Upper lobe of right lung (tissue), 1 donor: Measurements from ENCODE around the gene SMAD3. TPM values are rescaled to one million over a fixed set of nuclear protein-coding genes. Genes with fewer than 3 reads are reported as not detected.

Experiments used
- ATAC-seq: fragments of 200-7000 bp; cut with Tn5 transposase; one replicate; pipeline ENCODE4 v1.9.1; 2020; ENCODE audit warnings: mild to moderate bottlenecking, moderate library complexity
- DNase-seq: peaks from one replicate; pipeline ENCODE4 v3.0.0-alpha.2; 2020
- H3K27ac ChIP-seq: fragments of 200-600 bp; one replicate; pipeline ENCODE4 v1.8.0; 2022
- H3K27me3 ChIP-seq: fragments of 200-600 bp; one replicate; pipeline ENCODE4 v1.8.0; 2022; ENCODE audit warnings: mild to moderate bottlenecking
- H3K36me3 ChIP-seq: fragments of 200-600 bp; one replicate; pipeline ENCODE4 v1.8.0; 2022
- H3K4me1 ChIP-seq: fragments of 200-600 bp; one replicate; pipeline ENCODE4 v1.8.0; 2022
- H3K4me3 ChIP-seq: fragments of 200-600 bp; one replicate; pipeline ENCODE4 v1.8.0; 2022; ENCODE audit warnings: mild to moderate bottlenecking
- H3K9me3 ChIP-seq: fragments of 200-600 bp; one replicate; pipeline ENCODE4 v1.8.0; 2022
- CTCF ChIP-seq: fragments of 200-600 bp; IDR thresholded peaks from one replicate; pipeline ENCODE4 v1.8.0; 2022; ENCODE audit warnings: antibody characterized with exemption
- intact Hi-C: fragments of 100-400 bp; cut with DNase I; formaldehyde crosslinking; loops from one replicate; pipeline ENCODE4 v1.11.0; 2022
- total RNA-seq: library from RNA; stranded (reverse); fragmentation: NEBNext Ultra II Directional; extraction: Animal tissue kit (Norgen Biotek cat#: 25700); gene quantifications from one replicate; pipeline ENCODE4 v1.2.1, GENCODE V29; 2021
- donor health status: DM: no; HTN: yes; CAD: no; lungs with severe emphysema.

SMAD3 gene
- total RNA-seq, 1 donor from 2014 or later, result 31.6 TPM

- DNase-seq (peak; percentile 75), ATAC-seq (peak; percentile 31)
- Histone ChIP-seq H3K9me3 (no peaks in the 10 kb centered on the region), H3K36me3 (peaks cover 7% of the 10 kb centered on the region), H3K27me3 (no peaks in the 10 kb centered on the region), H3K4me3 (no peak overlapping the region), H3K27ac (peak overlapping the region; percentile 47), H3K4me1 (peaks cover 41% of the 10 kb centered on the region)
- intact Hi-C loops, result no loop called here
- no peak for TF ChIP-seq CTCF
These were observed 112.3 kb downstream of the SMAD3 start for GRCh38 chr15:67177752-67178151.

GRCh38 chr15:67178569-67179210, 113.3 kb downstream of the SMAD3 start:
- peaks cover 41% of the 10 kb centered on the region for H3K4me1 ChIP-seq
- no peaks in the 10 kb centered on the region for H3K9me3 ChIP-seq
- TF ChIP-seq CTCF, result no peak
- DNase-seq (no peak), ATAC-seq (peak; percentile 69)
- intact Hi-C loops, result no loop called here
- H3K27ac ChIP-seq, result peak overlapping the region; percentile 47
- peaks cover 7% of the 10 kb centered on the region for H3K36me3 ChIP-seq
- no peak overlapping the region for H3K4me3 ChIP-seq
- no peaks in the 10 kb centered on the region for H3K27me3 ChIP-seq

- Histone ChIP-seq H3K4me1 (peaks cover 48% of the 10 kb centered on the region), H3K27me3 (no peaks in the 10 kb centered on the region), H3K4me3 (no peak overlapping the region), H3K36me3 (peaks cover 10% of the 10 kb centered on the region), H3K27ac (no peak overlapping the region), H3K9me3 (no peaks in the 10 kb centered on the region)
- TF ChIP-seq CTCF, result no peak
- intact Hi-C loops, result no loop called here
- ATAC-seq, result no peak
- DNase-seq, result no peak
These were observed 114.1 kb downstream of the SMAD3 start for GRCh38 chr15:67179411-67179995.

GRCh38 chr15:67180035-67180434, 114.6 kb downstream of the SMAD3 start:
- Histone ChIP-seq H3K27me3 (no peaks in the 10 kb centered on the region), H3K4me1 (peaks cover 47% of the 10 kb centered on the region), H3K9me3 (no peaks in the 10 kb centered on the region), H3K4me3 (no peak overlapping the region), H3K27ac (no peak overlapping the region), H3K36me3 (peaks cover 14% of the 10 kb centered on the region)
- no peak for DNase-seq
- no peak for ATAC-seq
- intact Hi-C loops, result no loop called here
- TF ChIP-seq CTCF, result no peak

GRCh38 chr15:67180514-67181191, 115.3 kb downstream of the SMAD3 start:
- Histone ChIP-seq H3K9me3 (no peaks in the 10 kb centered on the region), H3K4me1 (peaks cover 47% of the 10 kb centered on the region), H3K27me3 (no peaks in the 10 kb centered on the region), H3K4me3 (no peak overlapping the region), H3K36me3 (peaks cover 14% of the 10 kb centered on the region), H3K27ac (no peak overlapping the region)
- no peak for ATAC-seq
- no peak for TF ChIP-seq CTCF
- no peak for DNase-seq
- intact Hi-C loops, result no loop called here
